Stimulated activated CD4-positive, alpha-beta T cell treated with anti-CD3 and anti-CD28 coated beads, Interleukin-4, amount 100 ng/mL, for 4 hours (primary cell): ENCODE measurements around the gene ZC3HAV1.
"Not testable (repeated sequence)": the region's sequence is repeated elsewhere in the genome, so short reads cannot be mapped to it uniquely, and the experiment has no call there.

Experiments used
- DNase-seq, 2 experiments: peaks; one replicate each; pipeline ENCODE4 v3.0.0-alpha.2; 2020

The ZC3HAV1 gene

GRCh38 chr7:139046143-139046542, 63.4 kb downstream of the ZC3HAV1 start:
- no peak for DNase-seq

GRCh38 chr7:139044813-139045794, 64.4 kb downstream of the ZC3HAV1 start:
- no peak for DNase-seq

GRCh38 chr7:139043823-139044812, 65.4 kb downstream of the ZC3HAV1 start:
- peak; percentile 63 to 74 for DNase-seq

GRCh38 chr7:139041378-139042085, 68.0 kb downstream of the ZC3HAV1 start:
- no peak for DNase-seq

GRCh38 chr7:139038691-139039090, 70.8 kb downstream of the ZC3HAV1 start:
- DNase-seq, result no peak

GRCh38 chr7:139036901-139037300, 72.6 kb downstream of the ZC3HAV1 start:
- no peak for DNase-seq

GRCh38 chr7:139035586-139036353, 73.8 kb downstream of the ZC3HAV1 start, which contains the start of gene ZC3HAV1L:
Gene ZC3HAV1L (minus strand): TSS chr7:139036042. CDS start chr7:139036017, 25 bp downstream.
- peak; percentile 28 to 62 for DNase-seq

- DNase-seq, result peak; percentile 38 to 40
Measured at GRCh38 chr7:139034855-139035585, 74.5 kb downstream of the ZC3HAV1 start.

GRCh38 chr7:139034336-139034735, 75.2 kb downstream of the ZC3HAV1 start:
- DNase-seq, result no peak

GRCh38 chr7:139033346-139034114, 76.0 kb downstream of the ZC3HAV1 start:
- no peak for DNase-seq

GRCh38 chr7:139032473-139032872, 77.0 kb downstream of the ZC3HAV1 start:
- DNase-seq, result no peak

- no peak for DNase-seq
Measured at GRCh38 chr7:139029353-139029752, 80.2 kb downstream of the ZC3HAV1 start.

- no peak for DNase-seq
Measured at GRCh38 chr7:139026551-139026950, 83.0 kb downstream of the ZC3HAV1 start.

- DNase-seq, result not testable (repeated sequence)
Measured at GRCh38 chr7:139025861-139026260, 83.7 kb downstream of the ZC3HAV1 start.

- no peak for DNase-seq
Measured at GRCh38 chr7:139023076-139023475, 86.4 kb downstream of the ZC3HAV1 start.

GRCh38 chr7:139022286-139022685, 87.2 kb downstream of the ZC3HAV1 start:
- DNase-seq, result no peak

GRCh38 chr7:139018910-139019309, 90.6 kb downstream of the ZC3HAV1 start:
- no peak for DNase-seq

GRCh38 chr7:139016931-139017511, 92.5 kb downstream of the ZC3HAV1 start:
- DNase-seq, result peak; percentile 43 to 50

- DNase-seq, result no peak
Measured at GRCh38 chr7:139011373-139011772, 98.1 kb downstream of the ZC3HAV1 start.
